Activated naive CD8-positive, alpha-beta T cell treated with anti-CD3 and anti-CD28 coated beads, Interleukin-2, amount 10 ng/mL, durations not matched to agents 7 days and 5 days (primary cell): Measurements from ENCODE around the gene MVD. TPM values are rescaled to one million over a fixed set of nuclear protein-coding genes. Genes with fewer than 3 reads are reported as not detected.

Experiments used
- ATAC-seq: fragments of 150-1000 bp; cut with Tn5 transposase; one replicate; pipeline ENCODE4 v1.10.0; 2021; ENCODE audit warnings: low read depth, moderate library complexity
- POLR2A ChIA-PET: fragments of 350-600 bp; sonication (Branson Sonifier 250); formaldehyde crosslinking; loops from one replicate; lab custom pipeline; 2021; ENCODE audit warnings: antibody characterized with exemption; lab: Charles Lee
- DNase-seq: peaks from one replicate; pipeline ENCODE4 v3.0.0; 2021
- H3K27ac Mint-ChIP-seq: one replicate; pipeline ENCODE4 v1.8.0; 2022; ENCODE audit warnings: mild to moderate bottlenecking, mixed read lengths
- H3K27me3 Mint-ChIP-seq: one replicate; pipeline ENCODE4 v1.8.0; 2022; ENCODE audit warnings: mild to moderate bottlenecking, moderate library complexity, mixed read lengths
- H3K36me3 Mint-ChIP-seq: one replicate; pipeline ENCODE4 v1.8.0; 2021; ENCODE audit warnings: mild to moderate bottlenecking, mixed read lengths
- H3K4me1 Mint-ChIP-seq: one replicate; pipeline ENCODE4 v1.8.0; 2021; ENCODE audit warnings: mixed read lengths
- H3K4me3 Mint-ChIP-seq: one replicate; pipeline ENCODE4 v1.8.0; 2022; ENCODE audit warnings: mild to moderate bottlenecking, moderate library complexity, mixed read lengths
- H3K9me3 Mint-ChIP-seq: one replicate; pipeline ENCODE4 v1.8.0; 2021; ENCODE audit warnings: mixed read lengths
- total RNA-seq, 2 experiments: library from RNA; stranded (reverse); gene quantifications; one replicate each; pipeline ENCODE4 v1.2.3, GENCODE V29; 2021

The MVD gene
- total RNA-seq, 2 experiments from 2014 or later, result 80.7 to 84.2 TPM

DNA sequence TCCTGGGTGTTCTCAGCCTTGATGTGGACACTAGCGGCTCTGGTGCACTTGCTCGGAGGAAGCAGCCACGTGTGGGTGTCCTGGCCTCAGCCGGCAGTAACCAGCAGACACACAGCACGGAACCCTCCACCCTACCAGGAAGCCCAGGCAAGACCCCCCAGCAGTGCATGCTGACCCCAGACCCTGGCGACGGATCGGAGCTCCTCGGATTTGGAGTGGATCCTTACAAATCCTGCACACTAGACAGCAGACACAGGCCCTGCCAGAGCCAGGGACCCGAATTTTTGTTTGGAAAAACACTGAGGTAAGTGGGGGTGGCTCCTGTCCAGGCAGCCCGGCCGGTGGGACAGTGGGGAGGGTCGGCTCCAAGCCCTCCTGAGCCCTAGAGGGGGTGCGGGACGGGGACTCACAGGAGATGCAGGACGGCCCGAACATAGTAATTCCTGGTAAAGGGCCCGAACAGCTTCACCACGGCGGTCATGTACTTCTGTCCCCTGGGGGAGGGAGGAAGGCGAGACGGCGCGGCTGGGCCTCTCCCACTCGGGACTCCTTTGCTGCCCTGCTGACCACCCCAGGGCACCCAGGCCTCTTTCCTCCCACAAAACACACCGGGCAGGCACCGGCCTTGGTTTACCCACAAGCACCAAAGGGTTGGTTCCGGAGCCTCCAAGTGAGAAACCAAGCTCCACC is 16.4 kb downstream of the MVD start:
- Mint-ChIP-seq H3K4me3 (no peak overlapping the region), H3K27ac (no peak overlapping the region), H3K9me3 (no peaks in the 10 kb centered on the region), H3K36me3 (peaks cover 20% of the 10 kb centered on the region), H3K4me1 (peaks cover 13% of the 10 kb centered on the region), H3K27me3 (no peaks in the 10 kb centered on the region)
- ATAC-seq (no peak), DNase-seq (no peak)
- POLR2A ChIA-PET, result interaction anchor here (0.5 kb wide), 1 partner anchor 39 kb away, joined by 4 read pairs; no protein-coding TSS in a partner anchor

DNA sequence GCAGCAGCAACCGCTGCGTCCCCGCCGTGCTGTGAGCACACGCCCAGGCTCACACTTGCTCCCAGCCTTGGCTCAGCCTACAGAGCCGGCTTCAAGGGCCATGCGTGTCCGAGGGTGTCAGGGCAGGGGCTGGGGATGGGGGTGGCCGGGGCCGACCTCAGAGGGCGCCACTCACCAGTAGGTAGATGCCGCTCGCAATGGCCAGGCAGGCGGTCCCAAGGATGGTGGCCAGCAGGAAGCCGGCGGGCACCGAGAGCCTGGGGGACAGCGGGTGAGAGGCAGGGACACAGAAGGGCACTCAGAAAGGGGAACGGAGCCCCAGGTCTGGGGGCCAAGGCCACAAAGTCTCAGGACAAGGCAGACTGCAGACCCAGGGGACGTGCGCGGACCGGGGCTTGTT is 16.9 kb downstream of the MVD start:
- POLR2A ChIA-PET, result no interaction called here
- ATAC-seq, result no peak
- H3K27me3 Mint-ChIP-seq, result peaks cover 3% of the 10 kb centered on the region
- no peak overlapping the region for H3K27ac Mint-ChIP-seq
- no peak overlapping the region for H3K4me3 Mint-ChIP-seq
- H3K9me3 Mint-ChIP-seq, result no peaks in the 10 kb centered on the region
- DNase-seq, result no peak
- peaks cover 20% of the 10 kb centered on the region for H3K36me3 Mint-ChIP-seq
- peaks cover 11% of the 10 kb centered on the region for H3K4me1 Mint-ChIP-seq

- Mint-ChIP-seq H3K27me3 (peaks cover 6% of the 10 kb centered on the region), H3K9me3 (no peaks in the 10 kb centered on the region), H3K4me1 (peaks cover 11% of the 10 kb centered on the region), H3K4me3 (no peak overlapping the region), H3K27ac (no peak overlapping the region), H3K36me3 (peaks cover 20% of the 10 kb centered on the region)
- ATAC-seq (no peak), DNase-seq (no peak)
- POLR2A ChIA-PET, result interaction anchor here (1.0 to 1.1 kb wide), 2 partner anchors 13 to 25 kb away, joined by 3 read pairs; no protein-coding TSS in a partner anchor
These were observed 17.4 kb downstream of the MVD start for GRCh38 chr16:88645455-88645854.

DNA sequence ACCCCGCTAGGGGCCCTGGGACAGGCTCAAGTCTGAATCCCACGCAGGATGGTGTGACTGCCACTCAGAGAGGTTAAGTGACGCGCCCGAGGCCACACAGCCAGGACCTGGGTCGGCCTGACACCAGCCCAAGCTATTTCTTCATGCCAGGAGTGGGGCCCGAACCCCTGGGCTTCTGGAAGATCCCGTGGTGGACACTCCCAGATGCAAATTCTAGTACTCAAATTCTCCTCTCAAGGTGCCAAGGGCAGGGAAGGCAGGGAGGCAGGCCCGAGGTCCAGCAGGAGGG is 19.3 kb downstream of the MVD start:
- Mint-ChIP-seq H3K9me3 (no peaks in the 10 kb centered on the region), H3K27me3 (peaks cover 18% of the 10 kb centered on the region), H3K4me1 (peaks cover 6% of the 10 kb centered on the region), H3K36me3 (peaks cover 12% of the 10 kb centered on the region), H3K4me3 (no peak overlapping the region), H3K27ac (no peak overlapping the region)
- ATAC-seq, result no peak
- POLR2A ChIA-PET, result no interaction called here
- no peak for DNase-seq

DNA sequence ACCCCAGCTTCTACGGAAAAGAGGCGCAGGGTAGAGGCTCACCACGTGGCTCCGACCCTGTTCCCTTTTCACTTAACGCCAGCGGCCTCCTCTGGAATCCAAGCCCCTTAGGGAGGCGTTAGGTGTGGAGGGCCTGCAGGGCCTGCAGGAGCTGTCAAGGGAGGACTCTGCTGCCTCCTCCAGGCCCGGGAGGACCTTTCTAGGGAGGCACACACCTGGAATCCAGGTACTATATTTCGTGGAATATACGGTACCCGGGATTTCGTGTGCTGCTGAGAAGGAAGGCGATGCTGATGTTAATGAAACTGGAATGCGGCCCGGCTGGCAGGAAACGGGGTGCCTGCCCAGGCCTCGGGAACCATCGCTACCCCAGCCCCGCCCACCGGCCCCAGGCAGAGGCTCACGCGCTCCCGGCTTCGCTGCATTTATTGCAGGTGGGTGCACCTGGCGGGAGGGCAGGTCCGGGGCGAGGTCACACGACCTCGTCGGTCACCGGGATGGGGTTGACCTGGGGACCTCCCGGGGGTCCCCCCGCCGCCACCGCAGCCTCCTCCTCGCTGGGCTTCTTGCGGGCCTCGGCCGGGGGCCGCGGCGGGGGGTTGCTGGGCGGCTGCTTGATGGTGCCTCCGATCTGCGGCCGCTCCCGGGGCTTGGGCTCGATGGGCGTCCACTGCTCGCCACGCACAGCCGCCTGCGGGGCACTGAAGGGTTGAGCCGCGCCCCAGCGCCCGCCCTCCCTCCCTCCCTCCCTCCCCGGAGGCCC is 19.8 kb downstream of the MVD start:
- peaks cover 9% of the 10 kb centered on the region for H3K4me1 Mint-ChIP-seq
- no peak overlapping the region for H3K27ac Mint-ChIP-seq
- peaks cover 22% of the 10 kb centered on the region for H3K27me3 Mint-ChIP-seq
- peaks cover 12% of the 10 kb centered on the region for H3K36me3 Mint-ChIP-seq
- DNase-seq (no peak), ATAC-seq (no peak)
- POLR2A ChIA-PET, result no interaction called here
- no peak overlapping the region for H3K4me3 Mint-ChIP-seq
- no peaks in the 10 kb centered on the region for H3K9me3 Mint-ChIP-seq

- ATAC-seq, result no peak
- H3K36me3 Mint-ChIP-seq, result peaks cover 14% of the 10 kb centered on the region
- POLR2A ChIA-PET, result interaction anchor here (1.0 to 2.3 kb wide), 2 partner anchors 9 kb away, joined by 3 to 12 read pairs; no protein-coding TSS in a partner anchor
- H3K27ac Mint-ChIP-seq, result no peak overlapping the region
- H3K4me1 Mint-ChIP-seq, result peaks cover 21% of the 10 kb centered on the region
- peaks cover 33% of the 10 kb centered on the region for H3K27me3 Mint-ChIP-seq
- H3K9me3 Mint-ChIP-seq, result no peaks in the 10 kb centered on the region
- no peak for DNase-seq
- H3K4me3 Mint-ChIP-seq, result no peak overlapping the region
These were observed 22.2 kb downstream of the MVD start for GRCh38 chr16:88640498-88641247.

GRCh38 chr16:88640039-88640495 is 22.8 kb downstream of the MVD start:
- Mint-ChIP-seq H3K36me3 (peaks cover 13% of the 10 kb centered on the region), H3K27ac (no peak overlapping the region), H3K4me3 (no peak overlapping the region), H3K27me3 (peaks cover 33% of the 10 kb centered on the region), H3K9me3 (no peaks in the 10 kb centered on the region), H3K4me1 (peaks cover 24% of the 10 kb centered on the region)
- ATAC-seq (no peak), DNase-seq (no peak)
- POLR2A ChIA-PET, result interaction anchor here (0.6 to 2.3 kb wide), 2 partner anchors 8 to 10 kb away, joined by 3 to 12 read pairs; no protein-coding TSS in a partner anchor

- Mint-ChIP-seq H3K4me1 (peaks cover 20% of the 10 kb centered on the region), H3K36me3 (peaks cover 12% of the 10 kb centered on the region), H3K4me3 (no peak overlapping the region), H3K27ac (no peak overlapping the region), H3K9me3 (no peaks in the 10 kb centered on the region), H3K27me3 (peaks cover 33% of the 10 kb centered on the region)
- POLR2A ChIA-PET, result interaction anchor here (0.6 to 3.3 kb wide), 3 partner anchors 9 to 63 kb away, joined by 3 to 25 read pairs (median 12); no protein-coding TSS in a partner anchor
- no peak for ATAC-seq
- DNase-seq, result no peak
These were observed 23.5 kb downstream of the MVD start for GRCh38 chr16:88639231-88640038.

- POLR2A ChIA-PET, result interaction anchor here (1.9 to 3.3 kb wide), 4 partner anchors 11 to 63 kb away, joined by 7 to 25 read pairs (median 13); no protein-coding TSS in a partner anchor
- H3K36me3 Mint-ChIP-seq, result peaks cover 12% of the 10 kb centered on the region
- H3K27ac Mint-ChIP-seq, result peak within 1 kb of the TSS; percentile 20
- H3K4me1 Mint-ChIP-seq, result peaks cover 20% of the 10 kb centered on the region
- DNase-seq, result no peak
- ATAC-seq, result no peak
- H3K9me3 Mint-ChIP-seq, result no peaks in the 10 kb centered on the region
- peaks cover 33% of the 10 kb centered on the region for H3K27me3 Mint-ChIP-seq
- no peak within 1 kb of the TSS for H3K4me3 Mint-ChIP-seq
These were observed 24.3 kb downstream of the MVD start, which contains the start of gene IL17C for GRCh38 chr16:88638323-88639230. TSS of gene IL17C (plus strand) at chr16:88638572. CDS start at chr16:88638642, 70 bp downstream.

DNA sequence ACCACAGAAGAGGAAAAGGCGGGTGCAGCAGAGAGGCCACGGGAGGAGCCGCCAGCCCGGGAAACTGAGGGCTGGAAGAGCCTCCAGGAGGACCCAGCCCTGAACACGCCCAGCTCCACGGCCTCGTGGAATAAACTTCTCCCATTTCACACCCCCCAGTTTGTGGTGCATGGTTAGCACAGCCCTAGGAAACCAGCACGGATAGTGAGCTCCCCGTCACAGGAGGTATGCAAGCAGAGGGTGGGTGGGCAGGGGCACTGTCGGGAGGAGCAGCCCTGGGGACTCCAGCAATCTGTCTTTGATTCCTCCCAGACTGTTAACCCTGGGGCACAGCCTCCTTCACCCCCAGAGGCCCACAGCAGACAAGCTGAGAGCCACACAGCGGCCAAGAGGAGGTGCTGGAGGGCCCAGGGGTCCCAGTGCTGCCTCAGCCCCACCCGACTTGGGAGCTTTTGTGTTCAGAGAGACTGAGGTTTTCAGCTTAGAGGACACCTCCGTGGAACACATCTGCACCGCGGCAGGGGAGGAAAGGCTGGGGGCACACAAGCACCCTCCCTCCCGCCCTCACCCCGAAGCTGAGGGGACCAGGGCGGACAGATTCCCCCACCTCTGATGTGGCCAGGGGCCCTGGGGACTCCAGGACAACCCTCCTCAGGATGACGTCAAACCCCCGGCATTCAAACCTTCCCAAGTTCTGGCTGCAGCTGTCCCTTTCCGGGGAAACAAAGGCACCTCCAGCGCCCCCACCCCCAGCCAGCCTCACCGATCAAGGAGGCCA is 26.2 kb downstream of the MVD start:
- ATAC-seq (no peak), DNase-seq (no peak)
- H3K36me3 Mint-ChIP-seq, result peaks cover 2% of the 10 kb centered on the region
- H3K27ac Mint-ChIP-seq, result peak overlapping the region; percentile 20
- H3K4me1 Mint-ChIP-seq, result peaks cover 25% of the 10 kb centered on the region
- H3K27me3 Mint-ChIP-seq, result peaks cover 33% of the 10 kb centered on the region
- H3K4me3 Mint-ChIP-seq, result no peak overlapping the region
- H3K9me3 Mint-ChIP-seq, result no peaks in the 10 kb centered on the region
- POLR2A ChIA-PET, result interaction anchor here (0.7 to 3.3 kb wide), 4 partner anchors 13 to 67 kb away, joined by 3 to 25 read pairs (median 10); partner anchors contain the start of gene ZC3H18

DNA sequence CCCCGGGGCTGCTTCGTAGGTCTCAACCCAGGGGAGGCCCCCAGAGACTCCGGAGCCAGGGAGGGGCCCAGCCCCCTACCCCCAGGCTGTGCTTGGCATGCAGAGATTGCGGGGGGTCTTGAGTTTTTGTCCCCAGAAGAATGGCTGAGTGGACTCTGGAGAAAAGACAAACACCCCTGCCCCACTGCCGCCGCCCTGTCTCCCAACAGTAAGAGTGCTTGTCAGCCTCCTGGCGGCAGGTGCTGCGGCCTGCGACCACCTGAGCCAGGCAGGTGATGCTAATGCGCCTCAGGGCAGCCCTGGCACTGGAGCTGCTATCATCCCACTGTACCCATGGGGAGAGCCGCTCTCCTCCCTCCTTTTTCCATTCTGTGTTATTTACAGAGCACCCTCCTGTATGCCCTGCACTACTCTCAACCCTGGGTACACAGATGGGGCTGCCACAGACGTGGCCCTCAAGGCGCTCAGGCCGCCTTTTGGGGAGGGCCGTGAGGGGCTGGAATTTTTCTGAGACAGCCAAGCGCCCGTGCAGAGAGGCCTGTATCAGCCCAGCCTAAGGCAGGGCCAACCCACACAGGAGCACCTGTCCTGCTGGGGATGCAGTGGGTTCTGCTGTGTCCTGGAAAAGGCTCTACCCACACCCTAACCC is 27.1 kb downstream of the MVD start:
- H3K4me3 Mint-ChIP-seq, result peak overlapping the region; percentile 37
- H3K9me3 Mint-ChIP-seq, result no peaks in the 10 kb centered on the region
- POLR2A ChIA-PET, result interaction anchor here (2.3 kb wide), 1 partner anchor 14 kb away, joined by 14 read pairs; no protein-coding TSS in a partner anchor
- H3K4me1 Mint-ChIP-seq, result peaks cover 25% of the 10 kb centered on the region
- H3K36me3 Mint-ChIP-seq, result peaks cover 2% of the 10 kb centered on the region
- no peak for DNase-seq
- ATAC-seq, result no peak
- H3K27me3 Mint-ChIP-seq, result peaks cover 30% of the 10 kb centered on the region
- H3K27ac Mint-ChIP-seq, result peak overlapping the region; percentile 52
